Mucosa of descending colon (tissue), 3 donors: Measurements from ENCODE around the gene NCK1. TPM values are rescaled to one million over a fixed set of nuclear protein-coding genes. Genes with fewer than 3 reads are reported as not detected.
"Not testable (repeated sequence)": the region's sequence is repeated elsewhere in the genome, so short reads cannot be mapped to it uniquely, and the experiment has no call there.

Experiments used
- ATAC-seq: fragments of 200-7000 bp; cut with Tn5 transposase; one replicate; pipeline ENCODE4 v1.9.1; 2020; ENCODE audit warnings: mild to moderate bottlenecking, moderate library complexity
- DNase-seq, 3 donors: peaks; one replicate each; pipeline ENCODE4 v3.0.0-alpha.2; 2020
- H3K36me3 ChIP-seq: fragments of 200-600 bp; one replicate; pipeline ENCODE4 v1.8.0; 2021; ENCODE audit warnings: low read depth, mild to moderate bottlenecking
- H3K4me1 ChIP-seq: fragments of 200-600 bp; one replicate; pipeline ENCODE4 v1.8.0; 2021; ENCODE audit warnings: low read depth, mild to moderate bottlenecking
- H3K4me3 ChIP-seq: fragments of 200-600 bp; one replicate; pipeline ENCODE4 v1.8.0; 2021; ENCODE audit warnings: mild to moderate bottlenecking
- H3K9me3 ChIP-seq: fragments of 200-600 bp; one replicate; pipeline ENCODE4 v1.8.0; 2021; ENCODE audit warnings: mild to moderate bottlenecking
- CTCF ChIP-seq: fragments of 200-600 bp; IDR thresholded peaks from one replicate; pipeline ENCODE4 v1.8.0; 2022; ENCODE audit warnings: antibody characterized with exemption, mild to moderate bottlenecking
- intact Hi-C, 2 donors: fragments of 100-400 bp; cut with DNase I in 1 of 2; cut with micrococcal nuclease in 1 of 2; formaldehyde crosslinking; loops; one replicate each; pipeline versions ENCODE4 v1.11.0 to v1.11.1; 2022; cut with DNase I, micrococcal nuclease
- total RNA-seq, 3 donors: library from RNA; stranded (reverse); fragmentation: NEBNext Ultra II Directional in 2 of 3; extraction: Animal tissue kit (Norgen Biotek cat#: 25700) in 2 of 3; gene quantifications; one replicate each; pipeline versions ENCODE4 v1.2.1 to v1.2.4, GENCODE V29; 2021 to 2023
- donor health status: DM: no; HTN: no; CAD: no; lungs with moderate emphysema.
- donor health status: DM: no; HTN: no; CAD: no.
- donor health status: DM: no; HTN: yes; CAD: no.

Gene NCK1
- total RNA-seq, 3 donors from 2014 or later: 47.0 to 56.4 (median 50.1) TPM

- Histone ChIP-seq H3K4me1 (no peaks in the 10 kb centered on the region), H3K4me3 (no peak overlapping the region), H3K9me3 (peaks cover 8% of the 10 kb centered on the region), H3K36me3 (no peaks in the 10 kb centered on the region)
- intact Hi-C loops: no loop called here
- TF ChIP-seq CTCF: no peak
- DNase-seq (no peak), ATAC-seq (peak; percentile 22)
Observed at GRCh38 chr3:136979204-136979603, 117.2 kb downstream of the NCK1 start.

GRCh38 chr3:136979684-136980083 lies 117.7 kb downstream of the NCK1 start:
- intact Hi-C loops: no loop called here
- H3K36me3 ChIP-seq: no peaks in the 10 kb centered on the region
- TF ChIP-seq CTCF: no peak
- DNase-seq (no peak), ATAC-seq (no peak)
- peaks cover 4% of the 10 kb centered on the region for H3K4me1 ChIP-seq
- peaks cover 4% of the 10 kb centered on the region for H3K9me3 ChIP-seq
- no peak overlapping the region for H3K4me3 ChIP-seq

- DNase-seq (no peak), ATAC-seq (no peak)
- H3K9me3 ChIP-seq: no peaks in the 10 kb centered on the region
- peaks cover 13% of the 10 kb centered on the region for H3K4me1 ChIP-seq
- H3K36me3 ChIP-seq: no peaks in the 10 kb centered on the region
- intact Hi-C loops: no loop called here
- no peak for TF ChIP-seq CTCF
- H3K4me3 ChIP-seq: no peak overlapping the region
Observed at GRCh38 chr3:136982033-136982432, 120.0 kb downstream of the NCK1 start.

GRCh38 chr3:136982520-136983138 lies 120.6 kb downstream of the NCK1 start:
- ATAC-seq (peak; percentile 58), DNase-seq (no peak)
- no peak overlapping the region for H3K4me3 ChIP-seq
- H3K4me1 ChIP-seq: peaks cover 13% of the 10 kb centered on the region
- TF ChIP-seq CTCF: no peak
- intact Hi-C loops: no loop called here
- no peaks in the 10 kb centered on the region for H3K9me3 ChIP-seq
- H3K36me3 ChIP-seq: no peaks in the 10 kb centered on the region

- no peak overlapping the region for H3K4me3 ChIP-seq
- no peaks in the 10 kb centered on the region for H3K36me3 ChIP-seq
- no peak for TF ChIP-seq CTCF
- ATAC-seq: peak; percentile 97
- peaks cover 13% of the 10 kb centered on the region for H3K4me1 ChIP-seq
- intact Hi-C loops: no loop called here
- peak; percentile 79 to 85 (median 81) for DNase-seq
- no peaks in the 10 kb centered on the region for H3K9me3 ChIP-seq
Observed at GRCh38 chr3:136984837-136985236, 122.8 kb downstream of the NCK1 start.

GRCh38 chr3:136987398-136987980 lies 125.5 kb downstream of the NCK1 start:
- ATAC-seq, H3K9me3 ChIP-seq, intact Hi-C loops, H3K4me3 ChIP-seq, H3K36me3 ChIP-seq, DNase-seq: not testable (repeated sequence)
- H3K4me1 ChIP-seq: peaks cover 13% of the 10 kb centered on the region
